ENCODE measurements around the gene CDC42SE2. TPM values are rescaled to one million over a fixed set of nuclear protein-coding genes. Genes with fewer than 3 reads are reported as not detected.

Gene CDC42SE2
- total and polyA plus RNA-seq, 2 of the 4 experiments (the other 2 are of a cell fraction), result 12.5 to 19.4 TPM

- BruUV-seq (replicated peaks), result no TSS peak
- Histone ChIP-seq H2BK5ac (ENCODE audit: low read depth, low read length, poor library complexity, severe bottlenecking) (no peak overlapping the region), H4K5ac (ENCODE audit: low read depth, low read length) (no peak overlapping the region), H2AK9ac (replicated peaks; ENCODE audit: low read depth, low read length, poor library complexity) (no peak overlapping the region), H3K18ac (ENCODE audit: low read depth, low read length) (no peak overlapping the region), H3K4me3 (ENCODE audit: insufficient read depth, low read depth, low read length) (no peak overlapping the region), H4K20me1 (ENCODE audit: insufficient read depth, low read length) (no peaks in the 10 kb centered on the region), H3K14ac (replicated peaks; ENCODE audit: low read depth, low read length) (no peak overlapping the region), H3K36me3 (ENCODE audit: control insufficient read depth, insufficient read depth, low read length) (peaks cover 19% of the 10 kb centered on the region), H3K4me1 (ENCODE audit: control insufficient read depth, insufficient read depth, low read length) (no peaks in the 10 kb centered on the region), H2BK20ac (ENCODE audit: low read depth, low read length) (no peak overlapping the region), H4K8ac (ENCODE audit: low read depth in 2 of 2, low read length in 2 of 2) (no peak overlapping the region), H3K23ac (ENCODE audit: low read depth, low read length) (no peak overlapping the region), H3K9me3 (ENCODE audit: control insufficient read depth, insufficient read depth, low read length) (no peaks in the 10 kb centered on the region), H3K4me2 (ENCODE audit: low read depth, low read length) (no peak overlapping the region), H3K79me1 (ENCODE audit: low read depth in 1 of 2, low read length in 2 of 2) (peaks cover 7 to 8% of the 10 kb centered on the region in 2 experiments; a peak in 2 of 4 replicates), H3K27me3 (ENCODE audit: control insufficient read depth, insufficient read depth, low read length) (no peaks in the 10 kb centered on the region), H2BK120ac (ENCODE audit: low read depth, low read length) (no peak overlapping the region), H2BK15ac (ENCODE audit: low read depth, low read length) (no peak overlapping the region), H3K4ac (ENCODE audit: low read depth, low read length) (no peak overlapping the region), H3K9ac (ENCODE audit: low read depth, low read length) (no peak overlapping the region), H3K9me1 (ENCODE audit: insufficient read depth, low read length) (no peaks in the 10 kb centered on the region), H2AK5ac (ENCODE audit: low read depth, low read length) (no peak overlapping the region), H2AFZ (replicated peaks; ENCODE audit: low read length, poor library complexity) (no peak overlapping the region), H4K91ac (ENCODE audit: insufficient read depth, low read depth, low read length) (no peak overlapping the region), H3K27ac (ENCODE audit: insufficient read depth, low read length) (no peak overlapping the region), H3K56ac (ENCODE audit: extremely low read depth, insufficient read depth, low read length) (no peak overlapping the region)
- in situ Hi-C loops (cut with MboI; ENCODE audit: low sequenced_read_pairs) (no loop called here), dilution Hi-C loops (cut with HindIII; ENCODE audit: low sequenced_read_pairs, unreplicated experiment) (no loop called here), intact Hi-C loops (cut with micrococcal nuclease) (no loop called here)
- POLR2A ChIA-PET (ENCODE audit: unreplicated experiment), result no interaction called here
- no CpG with 5 or more reads among the region's 4 CpGs for WGBS, 2 experiments (ENCODE audit: extremely low coverage in 2 of 2, insufficient read length in 1 of 2)
- DNase-seq, result peak; percentile 69
- no peak for ATAC-seq (ENCODE audit: low read depth)
- TF ChIP-seq CEBPB (IDR thresholded peaks at IDR 0.05; ENCODE audit: low read depth, low read length), result no peak
- no peak for TF ChIP-seq ELK1 (IDR thresholded peaks at IDR 0.05; ENCODE audit: borderline replicate concordance, low read depth, low read length)
- TF ChIP-seq RAD21 (IDR thresholded peaks at IDR 0.05; ENCODE audit: low read length), result no peak
- TF ChIP-seq FOS (IDR thresholded peaks at IDR 0.05; ENCODE audit: low read depth, low read length), result no peak
- TF ChIP-seq, protein P1, sequence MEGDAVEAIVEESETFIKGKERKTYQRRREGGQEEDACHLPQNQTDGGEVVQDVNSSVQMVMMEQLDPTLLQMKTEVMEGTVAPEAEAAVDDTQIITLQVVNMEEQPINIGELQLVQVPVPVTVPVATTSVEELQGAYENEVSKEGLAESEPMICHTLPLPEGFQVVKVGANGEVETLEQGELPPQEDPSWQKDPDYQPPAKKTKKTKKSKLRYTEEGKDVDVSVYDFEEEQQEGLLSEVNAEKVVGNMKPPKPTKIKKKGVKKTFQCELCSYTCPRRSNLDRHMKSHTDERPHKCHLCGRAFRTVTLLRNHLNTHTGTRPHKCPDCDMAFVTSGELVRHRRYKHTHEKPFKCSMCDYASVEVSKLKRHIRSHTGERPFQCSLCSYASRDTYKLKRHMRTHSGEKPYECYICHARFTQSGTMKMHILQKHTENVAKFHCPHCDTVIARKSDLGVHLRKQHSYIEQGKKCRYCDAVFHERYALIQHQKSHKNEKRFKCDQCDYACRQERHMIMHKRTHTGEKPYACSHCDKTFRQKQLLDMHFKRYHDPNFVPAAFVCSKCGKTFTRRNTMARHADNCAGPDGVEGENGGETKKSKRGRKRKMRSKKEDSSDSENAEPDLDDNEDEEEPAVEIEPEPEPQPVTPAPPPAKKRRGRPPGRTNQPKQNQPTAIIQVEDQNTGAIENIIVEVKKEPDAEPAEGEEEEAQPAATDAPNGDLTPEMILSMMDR (conservative IDR thresholded peaks at IDR 0.05; ENCODE audit: low read depth, low read length), result no peak
- no peak for TF ChIP-seq NFE2L2 (IDR thresholded peaks at IDR 0.05; ENCODE audit: low read depth, low read length)
- TF ChIP-seq USF2 (IDR thresholded peaks at IDR 0.05; ENCODE audit: low read depth, low read length), result no peak
- CTCF ChIA-PET, result no interaction called here
Measured at GRCh38 chr5:131394128-131394527, 130.3 kb downstream of the CDC42SE2 start.
